M059J (cell line): ENCODE results near the gene FABP7. TPM values are rescaled to one million over a fixed set of nuclear protein-coding genes. Genes with fewer than 3 reads are reported as not detected.

ENCODE experiments used
- total RNA-seq: library from RNA; depleted of rRNA; stranded (reverse); fragments of >200 nt; shearing (Covaris generic); gene quantifications from 2 replicates; pipeline ENCODE4 v1.2.3, GENCODE V29; 2014; rRNA removed

FABP7 gene
- total RNA-seq, 1 experiment from 2014 or later = not detected

Other genes starting within 250 kb of the FABP7 start
- gene PKIB, start 169.3 kb upstream of the FABP7 start, total RNA-seq = 4.2 and 4.4 TPM in 2 replicates
- 3.1 and 7.2 TPM in 2 replicates for gene SMPDL3A, start 9.5 kb downstream of the FABP7 start, total RNA-seq
- gene CLVS2, start 216.5 kb downstream of the FABP7 start, total RNA-seq = not detected in 2 replicates